GM18861 (cell line): ENCODE measurements around the gene ZBTB44.
A peak's percentile ranks its signal among the peaks of the same experiment; 100 is the strongest.
"Not testable (repeated sequence)": the region's sequence is repeated elsewhere in the genome, so short reads cannot be mapped to it uniquely, and the experiment has no call there.

Experiments
- ATAC-seq: cut with Tn5 transposase; IDR thresholded peaks from one replicate; pipeline ENCODE4 v1.9.1; 2021; ENCODE audit not compliant: unreplicated experiment

The ZBTB44 gene

GRCh38 chr11:130199792-130200191 lies 114.9 kb downstream of the ZBTB44 start:
- ATAC-seq: no peak

GRCh38 chr11:130198964-130199363 lies 115.8 kb downstream of the ZBTB44 start:
- ATAC-seq: no peak

- no peak for ATAC-seq
Observed at GRCh38 chr11:130198292-130198691, 116.4 kb downstream of the ZBTB44 start.

DNA sequence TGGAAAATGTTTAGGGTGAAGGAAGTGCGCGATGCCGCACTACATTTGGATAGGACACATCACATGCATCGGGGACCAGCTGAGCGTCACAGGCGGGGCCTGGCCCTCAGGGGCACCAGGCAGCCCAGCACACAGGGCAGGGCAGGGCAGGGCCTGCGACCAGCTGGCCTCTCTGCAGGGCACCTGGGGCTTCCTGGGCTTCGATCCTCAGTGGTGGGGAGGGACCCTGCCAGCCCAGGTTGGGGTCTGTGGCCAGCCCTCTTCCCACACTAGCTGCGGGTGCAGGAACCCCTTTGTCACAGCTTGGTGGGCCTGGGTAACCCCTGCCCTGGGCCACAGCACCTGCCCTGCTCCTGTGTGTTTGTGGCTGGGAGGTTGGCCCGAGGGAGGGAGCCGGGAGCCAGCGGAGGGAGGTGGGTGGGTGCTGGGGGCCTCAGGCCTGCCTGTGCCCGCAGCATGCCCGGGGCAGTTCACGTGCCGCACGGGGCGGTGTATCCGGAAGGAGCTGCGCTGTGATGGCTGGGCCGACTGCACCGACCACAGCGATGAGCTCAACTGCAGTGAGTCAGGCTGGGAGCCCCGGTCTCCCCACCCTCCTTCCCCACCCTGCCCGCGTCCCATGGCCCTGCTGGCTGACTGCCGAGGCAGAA lies 117.2 kb downstream of the ZBTB44 start:
- no peak for ATAC-seq

DNA sequence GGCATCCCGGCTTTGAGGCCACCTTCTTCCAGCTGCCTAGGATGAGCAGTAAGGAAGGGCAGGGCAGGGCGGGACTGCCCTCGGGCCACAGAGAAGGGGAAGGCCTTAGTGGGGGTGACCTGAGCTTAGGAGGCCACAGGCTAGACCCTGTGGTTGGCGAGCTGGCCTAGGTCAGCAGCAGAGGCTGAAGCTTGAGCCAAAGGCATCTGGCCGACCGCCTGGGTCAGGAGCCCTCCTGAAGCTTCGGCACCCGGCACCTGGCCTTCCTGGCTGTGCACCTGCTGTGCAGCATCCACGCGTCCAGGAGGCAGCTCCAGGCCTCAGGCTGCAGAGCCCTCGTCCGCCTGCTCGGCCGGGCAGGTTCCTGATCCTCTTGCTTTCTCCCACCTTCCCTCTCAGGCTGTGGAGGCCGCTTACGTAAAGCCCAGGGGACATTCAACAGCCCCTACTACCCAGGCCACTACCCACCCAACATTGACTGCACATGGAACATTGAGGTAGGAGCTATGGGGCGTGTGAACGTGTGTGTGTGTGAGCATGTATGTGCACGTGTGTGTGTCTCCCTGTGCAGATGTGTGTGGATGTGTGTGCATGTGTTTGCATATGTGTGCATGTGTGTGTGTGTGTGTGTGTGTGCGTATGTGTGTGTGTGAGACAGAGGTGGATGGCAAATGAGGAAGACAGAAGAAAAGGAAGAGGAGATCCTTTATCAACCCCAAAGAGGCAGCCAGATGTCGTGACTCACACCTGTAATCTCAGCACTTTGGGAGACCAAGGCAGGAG lies 120.3 kb downstream of the ZBTB44 start:
- ATAC-seq: no peak

- ATAC-seq: not testable (repeated sequence)
Observed at GRCh38 chr11:130193551-130193950, 121.2 kb downstream of the ZBTB44 start.

- no peak for ATAC-seq
Observed at GRCh38 chr11:130192845-130193267, 121.9 kb downstream of the ZBTB44 start.

DNA sequence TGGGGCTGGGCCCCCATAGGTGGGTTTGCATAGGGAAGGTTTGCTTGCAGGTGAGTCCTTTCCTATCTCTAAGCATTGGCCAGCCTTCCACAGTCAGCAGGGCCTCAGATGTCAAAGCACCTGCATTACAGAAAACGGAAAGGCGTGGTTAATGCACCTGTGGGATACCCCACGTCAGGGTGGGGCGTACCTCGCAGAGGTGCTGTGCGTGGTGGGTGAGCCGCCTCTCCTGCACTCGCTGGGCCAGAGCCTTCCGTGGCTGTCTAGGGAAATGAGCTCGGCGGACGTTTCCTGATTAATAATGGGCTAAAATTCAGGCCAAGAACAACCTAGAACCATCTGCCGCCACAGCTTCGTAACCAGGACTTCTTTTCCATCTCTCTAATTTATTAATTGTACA lies 122.8 kb downstream of the ZBTB44 start:
- no peak for ATAC-seq

DNA sequence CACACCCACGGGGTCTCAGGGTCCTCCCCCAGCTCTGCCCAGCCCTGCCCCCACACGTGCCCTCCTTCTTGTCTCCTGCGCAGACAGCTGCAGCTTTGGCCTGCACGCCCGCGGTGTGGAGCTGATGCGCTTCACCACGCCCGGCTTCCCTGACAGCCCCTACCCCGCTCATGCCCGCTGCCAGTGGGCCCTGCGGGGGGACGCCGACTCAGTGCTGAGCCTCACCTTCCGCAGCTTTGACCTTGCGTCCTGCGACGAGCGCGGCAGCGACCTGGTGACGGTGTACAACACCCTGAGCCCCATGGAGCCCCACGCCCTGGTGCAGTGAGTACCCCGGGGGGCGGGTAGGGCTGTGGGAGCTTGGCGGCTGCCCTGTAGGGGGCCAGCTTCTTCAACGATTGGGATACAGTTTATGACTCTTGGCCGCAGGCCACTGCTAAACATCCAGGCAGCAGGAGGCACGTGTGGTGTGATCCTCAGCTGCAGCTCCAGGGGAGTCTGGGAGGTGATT lies 124.3 kb downstream of the ZBTB44 start:
- no peak for ATAC-seq

- no peak for ATAC-seq
Observed at GRCh38 chr11:130189492-130190210, 125.1 kb downstream of the ZBTB44 start.

DNA sequence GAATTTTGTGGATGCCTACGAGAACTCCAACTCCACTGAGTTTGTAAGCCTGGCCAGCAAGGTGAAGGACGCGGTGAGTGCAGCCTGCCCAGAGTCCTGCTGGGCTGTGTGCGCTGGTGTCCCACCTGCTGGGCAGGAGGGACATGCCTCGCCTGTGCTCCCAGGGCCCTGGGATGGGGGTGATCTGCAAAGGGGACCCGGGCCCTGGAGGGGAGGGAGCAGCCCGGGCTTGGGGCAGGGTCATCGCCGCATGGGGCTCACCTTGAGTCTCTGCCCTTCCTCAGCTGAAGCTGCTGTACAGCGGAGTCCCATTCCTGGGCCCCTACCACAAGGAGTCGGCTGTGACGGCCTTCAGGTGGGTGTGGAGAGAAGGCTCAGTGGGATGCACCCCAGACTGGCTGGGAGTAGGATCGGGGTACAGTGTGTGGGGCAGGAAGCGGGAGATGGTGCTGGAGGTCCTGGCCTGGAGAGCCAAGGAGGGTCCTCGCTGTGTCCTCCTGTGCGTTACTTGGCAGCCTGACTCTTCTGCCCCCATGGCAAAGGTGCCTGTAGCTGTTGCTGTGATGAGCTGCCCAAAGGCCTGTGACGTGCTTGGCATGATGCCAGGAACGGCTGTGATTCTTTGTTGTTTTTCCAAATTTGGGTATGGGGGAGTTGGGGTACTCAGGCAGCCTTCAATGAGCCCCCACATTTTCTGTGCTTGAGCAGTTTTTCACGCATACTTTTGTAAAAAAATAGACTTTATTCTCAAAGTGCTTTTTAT lies 126.0 kb downstream of the ZBTB44 start:
- ATAC-seq: no peak

DNA sequence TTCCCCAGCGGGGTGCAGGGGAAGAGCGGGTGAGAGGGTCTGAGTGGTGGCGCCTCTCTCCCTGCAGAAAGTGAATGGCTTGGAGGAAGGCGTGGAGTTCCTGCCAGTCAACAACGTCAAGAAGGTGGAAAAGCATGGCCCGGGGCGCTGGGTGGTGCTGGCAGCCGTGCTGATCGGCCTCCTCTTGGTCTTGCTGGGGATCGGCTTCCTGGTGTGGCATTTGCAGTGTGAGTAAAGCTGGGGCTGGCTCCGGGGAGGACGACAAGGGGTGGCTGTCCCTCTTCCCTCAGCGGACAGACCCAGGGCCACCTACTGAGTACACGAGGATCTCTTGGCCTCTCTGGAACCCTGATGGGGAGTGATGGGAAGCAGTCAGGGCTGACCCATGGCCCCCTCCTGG lies 126.7 kb downstream of the ZBTB44 start:
- ATAC-seq: no peak

DNA sequence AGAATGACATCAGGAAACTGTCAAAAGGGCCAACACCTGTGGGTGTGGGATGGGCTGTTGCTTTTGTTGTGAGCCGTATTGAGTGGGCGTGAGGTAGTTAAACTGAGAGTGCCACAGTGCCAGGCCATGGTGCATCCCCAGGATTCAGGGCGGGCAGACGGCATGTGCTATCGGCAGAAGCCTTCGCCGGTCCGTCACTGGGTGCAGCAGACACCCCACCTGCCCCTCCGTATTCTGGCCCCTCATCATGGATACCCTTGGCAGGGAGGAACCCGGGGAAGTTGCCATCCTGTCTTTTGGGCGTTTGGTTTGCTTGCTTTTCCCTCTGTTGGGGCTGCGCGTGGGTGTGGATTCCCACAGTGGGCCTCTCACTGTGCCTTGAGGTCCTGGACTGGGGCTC lies 127.6 kb downstream of the ZBTB44 start:
- ATAC-seq: no peak

DNA sequence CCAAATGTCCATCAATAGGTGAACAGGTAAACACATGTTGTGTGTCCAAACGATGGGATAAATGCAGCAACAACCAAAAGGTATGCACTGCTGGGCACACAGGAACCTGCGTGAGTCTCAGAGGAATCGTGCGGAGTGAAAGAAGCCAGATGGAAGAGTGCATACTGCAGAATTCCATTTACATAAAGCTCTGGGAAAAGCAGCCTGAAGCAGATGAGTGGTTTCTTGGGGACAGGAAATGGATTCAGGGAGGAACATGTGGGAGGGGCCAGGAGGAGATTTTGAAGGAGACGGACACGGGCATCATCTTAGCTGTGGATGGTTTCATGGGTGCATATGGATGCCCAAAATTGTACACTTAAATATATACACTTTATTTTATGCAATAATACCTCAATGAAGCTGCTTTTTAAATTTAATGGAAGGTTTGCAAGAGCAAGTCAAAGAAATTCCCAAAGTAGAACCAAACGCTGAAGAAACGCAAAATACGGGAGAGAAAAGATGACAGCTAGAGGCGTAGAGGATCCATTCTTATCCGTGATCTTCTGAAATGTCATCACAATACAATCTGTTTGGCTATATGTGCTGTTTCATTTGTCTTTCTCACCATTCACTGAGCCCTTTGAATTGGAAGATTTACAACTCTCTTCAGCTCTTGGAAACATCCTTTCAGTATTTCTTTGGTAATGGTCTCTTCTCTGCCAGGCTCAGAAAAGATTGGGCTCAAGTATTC lies 130.7 kb downstream of the ZBTB44 start:
- no peak for ATAC-seq

DNA sequence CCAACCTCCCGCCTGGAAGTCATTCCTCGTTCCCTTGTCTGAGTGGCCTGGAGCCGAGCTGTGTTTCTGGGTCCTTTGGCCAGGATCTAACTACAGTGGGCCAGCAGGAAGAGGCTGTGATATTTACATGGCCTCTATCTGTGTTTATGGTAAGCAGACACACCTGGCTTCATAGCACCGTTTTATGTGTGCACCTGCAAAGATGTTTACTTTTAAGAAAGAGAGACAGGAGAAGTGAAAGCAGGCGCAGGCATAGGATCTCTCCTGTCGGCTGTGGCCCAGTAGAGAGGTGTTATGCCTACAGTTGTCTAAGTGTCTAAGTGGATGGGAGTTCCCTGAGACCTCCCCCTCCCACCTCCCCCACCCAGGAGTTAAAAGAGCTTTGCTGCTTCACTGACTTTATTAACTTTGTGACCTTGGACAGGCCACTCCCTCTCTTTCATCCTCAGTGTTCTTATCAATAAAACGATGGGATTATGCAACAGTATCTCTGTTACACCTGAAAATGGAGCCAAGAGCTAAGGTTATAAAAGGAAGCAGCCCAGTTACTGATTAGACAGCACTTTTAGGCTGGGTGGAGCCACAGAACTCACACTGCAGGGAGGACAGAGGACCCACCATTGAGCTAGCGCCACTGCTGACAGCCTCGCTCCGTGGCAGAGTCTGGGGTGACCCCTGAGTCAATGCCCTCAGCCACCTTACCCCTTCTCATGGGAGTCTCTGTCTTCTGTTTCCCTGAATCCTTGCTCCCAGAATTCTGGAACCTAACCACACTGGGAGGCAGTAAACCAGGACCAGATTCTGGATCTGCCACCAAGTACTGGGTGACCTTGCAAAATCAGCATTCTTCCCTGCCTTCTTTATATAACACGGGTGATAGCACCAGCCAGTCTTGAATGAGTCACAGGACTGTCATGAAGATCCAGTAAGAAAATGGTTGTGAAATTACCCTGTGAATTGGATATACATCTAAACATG lies 133.1 kb downstream of the ZBTB44 start:
- peak; percentile 44 for ATAC-seq

GRCh38 chr11:130180896-130181294 lies 133.8 kb downstream of the ZBTB44 start:
- no peak for ATAC-seq

DNA sequence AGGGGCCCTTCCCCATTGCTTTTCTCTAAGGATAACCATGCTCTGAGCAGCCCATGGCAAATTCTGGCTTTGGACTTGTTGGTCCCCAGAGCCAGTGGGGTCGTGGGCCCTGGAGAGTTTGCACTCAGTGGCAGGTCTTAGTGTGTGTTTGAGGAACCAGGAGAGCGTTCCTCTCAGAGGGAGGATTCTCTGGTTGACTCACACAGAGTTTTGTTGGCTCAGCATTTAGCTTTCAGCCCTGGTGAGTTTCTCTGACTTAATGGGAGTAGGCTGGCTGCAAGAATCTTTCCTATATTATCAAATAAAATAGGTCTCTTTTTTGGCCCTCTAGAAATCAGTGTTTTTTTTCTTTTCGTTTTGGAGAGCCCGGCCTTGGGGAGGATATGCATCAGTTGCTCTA lies 134.2 kb downstream of the ZBTB44 start:
- no peak for ATAC-seq

DNA sequence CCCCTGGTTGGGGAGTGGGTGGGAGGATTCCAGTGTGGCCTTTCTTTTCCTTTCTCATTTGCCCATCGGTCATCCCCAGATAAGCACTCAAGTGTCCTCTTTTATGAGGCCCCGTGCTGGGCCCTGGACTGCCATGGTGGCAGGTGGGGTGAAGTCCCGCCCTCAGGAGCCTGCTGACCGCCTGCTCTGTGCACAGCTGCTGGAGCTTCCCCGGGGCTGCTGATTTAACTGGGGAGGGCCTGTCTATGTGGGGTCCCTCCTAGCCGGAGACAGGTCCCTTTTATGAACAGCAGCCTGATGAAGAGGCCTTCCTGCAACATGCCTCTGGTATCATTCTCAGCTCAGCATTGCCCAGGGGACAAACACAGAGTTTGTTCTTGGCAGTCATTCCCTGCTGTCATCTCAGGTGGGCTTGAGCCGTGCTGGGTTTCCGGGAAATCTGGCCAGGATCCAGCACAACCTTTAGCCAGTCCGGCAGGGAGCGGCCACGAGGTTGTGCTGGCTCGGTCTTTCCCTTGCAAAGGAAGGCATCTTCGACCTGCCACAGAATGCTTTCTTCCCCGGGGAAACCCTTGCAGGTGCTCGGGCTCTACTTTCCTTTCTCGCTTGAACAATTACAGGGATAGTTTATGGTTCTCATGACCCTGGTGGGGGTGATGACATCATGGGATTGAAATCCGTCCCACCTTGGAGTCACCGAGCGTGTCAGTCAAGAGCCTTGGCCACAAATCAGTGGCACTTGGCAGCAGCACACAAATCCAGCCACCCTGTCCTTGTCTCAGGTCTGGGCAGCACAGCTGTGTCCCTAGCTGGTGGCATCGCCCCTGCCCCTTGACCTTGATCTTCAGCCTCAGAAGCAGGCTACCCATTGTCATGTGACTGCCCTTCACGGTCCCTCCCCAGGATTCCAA lies 135.1 kb downstream of the ZBTB44 start:
- no peak for ATAC-seq
